Keratinocyte (primary cell): ENCODE data around the gene TNS1. TPM values are rescaled to one million over a fixed set of nuclear protein-coding genes. Genes with fewer than 3 reads are reported as not detected.

Experiments used
- DNase-seq: peaks from one replicate; pipeline ENCODE4 v3.0.0-alpha.2; 2011; ENCODE audit warnings: low read depth, missing footprints, low spot score
- FAIRE-seq: peaks from 2 replicates; lab custom pipeline; 2011; peaks lifted over from hg19 to GRCh38; lab: Jason Lieb, UNC
- H2AFZ ChIP-seq: 2 replicates; pipeline ENCODE4 v1.6.0; 2012; ENCODE audit warnings: low read length, control low read depth, inconsistent platforms; ENCODE audit not compliant: control insufficient read depth
- H3K27ac ChIP-seq: 2 replicates; pipeline ENCODE4 v1.5.1; 2011; ENCODE audit warnings: low read length; ENCODE audit not compliant: control insufficient read depth, insufficient read depth
- H3K27me3 ChIP-seq: 3 replicates; pipeline ENCODE4 v1.6.0; 2011; ENCODE audit warnings: low read length; ENCODE audit not compliant: control insufficient read depth, insufficient read depth; ENCODE audit errors: extremely low read depth
- H3K36me3 ChIP-seq, 2 experiments: 2 replicates in 1 of 2; 3 replicates in 1 of 2; pipeline ENCODE4 v1.5.1; 2011; ENCODE audit warnings: low read length in 2 of 2, mild to moderate bottlenecking in 1 of 2; ENCODE audit not compliant: control insufficient read depth in 2 of 2, insufficient read depth in 2 of 2; ENCODE audit errors: extremely low read depth in 1 of 2
- H3K4me1 ChIP-seq: 3 replicates; pipeline ENCODE4 v1.5.1; 2011; ENCODE audit warnings: low read length; ENCODE audit not compliant: control insufficient read depth, insufficient read depth; ENCODE audit errors: extremely low read depth
- H3K4me2 ChIP-seq: 3 replicates; pipeline ENCODE4 v1.6.0; 2011; ENCODE audit warnings: low read depth, low read length; ENCODE audit not compliant: control insufficient read depth, insufficient read depth; ENCODE audit errors: extremely low read depth
- H3K4me3 ChIP-seq, 3 experiments: fragments of 200-600 bp in 1 of 3; sonication (generic) in 1 of 3; 2 replicates in 2 of 3; 3 replicates in 1 of 3; pipeline ENCODE4 v1.5.1; 2011 to 2016; ENCODE audit warnings: low read length in 3 of 3, mild to moderate bottlenecking in 3 of 3, control low read depth in 2 of 3, inconsistent platforms in 1 of 3, low read depth in 1 of 3, mixed read lengths in 1 of 3, mixed run types in 1 of 3, moderate library complexity in 1 of 3; ENCODE audit not compliant: control insufficient read depth in 2 of 3, insufficient read depth in 2 of 3; ENCODE audit errors: extremely low read depth in 1 of 3
- H3K79me2 ChIP-seq: 2 replicates; pipeline ENCODE4 v1.6.0; 2012; ENCODE audit warnings: low read length; ENCODE audit not compliant: control insufficient read depth, insufficient read depth
- H3K9ac ChIP-seq: 3 replicates; pipeline ENCODE4 v1.6.0; 2011; ENCODE audit warnings: low read length; ENCODE audit not compliant: control insufficient read depth, insufficient read depth; ENCODE audit errors: extremely low read depth
- H3K9me1 ChIP-seq: 3 replicates; pipeline ENCODE4 v1.6.0; 2011; ENCODE audit warnings: low read length; ENCODE audit not compliant: control insufficient read depth, insufficient read depth; ENCODE audit errors: extremely low read depth
- H3K9me3 ChIP-seq: 2 replicates; pipeline ENCODE4 v1.5.1; 2012; ENCODE audit warnings: low read depth, low read length; ENCODE audit not compliant: control insufficient read depth
- H4K20me1 ChIP-seq: 3 replicates; pipeline ENCODE4 v1.6.0; 2011; ENCODE audit warnings: low read length; ENCODE audit not compliant: control insufficient read depth, insufficient read depth; ENCODE audit errors: extremely low read depth
- CTCF ChIP-seq, 3 experiments: IDR thresholded peaks in 1 of 3; conservative IDR thresholded peaks in 1 of 3; optimal IDR thresholded peaks in 1 of 3; 2 replicates in 2 of 3; 3 replicates in 1 of 3; pipeline versions ENCODE3 to v1.5.1; 2011; ENCODE audit warnings: low read length in 3 of 3, mild to moderate bottlenecking in 3 of 3, moderate library complexity in 2 of 3, control low read depth in 1 of 3, inconsistent platforms in 1 of 3; ENCODE audit not compliant: insufficient read depth in 2 of 3; ENCODE audit errors: extremely low read depth in 1 of 3
- EZH2 ChIP-seq: IDR thresholded peaks from one replicate; pipeline ENCODE4 v1.6.1; 2012; ENCODE audit warnings: inconsistent platforms, mild to moderate bottlenecking, low read length, moderate library complexity
- dilution Hi-C: fragments of 300-500 bp; cut with MboI; formaldehyde crosslinking; loops from one replicate; pipeline ENCODE4 v1.7.0; 2020; ENCODE audit warnings: low sequenced_read_pairs; ENCODE audit not compliant: extremely low pct_ligation_motif_present
- polyA plus RNA-seq, 5 experiments: library from polyadenylated mRNA; depleted of rRNA in 3 of 5; stranded (reverse) in 3 of 5; stranded (forward) in 1 of 5; unstranded in 1 of 5; fragments of >200 nt; gene quantifications; 1 replicate in 1 of 5; 2 replicates in 3 of 5; 3 replicates in 1 of 5; pipeline versions ENCODE4 v1.2.1 to v1.2.3, GENCODE V29; 2011 to 2012; ENCODE audit warnings: missing spikeins in 2 of 5, low read depth in 1 of 5, low replicate concordance in 1 of 5

TNS1 gene
- polyA plus RNA-seq, 1 donor (not counting 4 experiments of a cell fraction or from before 2014, with no cell fraction given), result 2.5 TPM

- Histone ChIP-seq H4K20me1 (no peaks in the 10 kb centered on the region), H3K4me2 (no peak overlapping the region), H3K4me3 (no peak overlapping the region), H3K36me3 (no peaks in the 10 kb centered on the region), H3K27ac (no peak overlapping the region), H3K4me1 (no peaks in the 10 kb centered on the region), H3K9me1 (no peaks in the 10 kb centered on the region), H2AFZ (no peak overlapping the region), H3K9me3 (no peaks in the 10 kb centered on the region), H3K27me3 (peaks cover 52% of the 10 kb centered on the region), H3K9ac (no peak overlapping the region), H3K79me2 (no peaks in the 10 kb centered on the region)
- dilution Hi-C loops, result no loop called here
- no peak for FAIRE-seq
- no peak for DNase-seq
- TF ChIP-seq EZH2 (no peak), CTCF (optimal IDR thresholded peaks at IDR 0.05 in 1 of 3, IDR thresholded peaks at IDR 0.05 in 1 of 3, conservative IDR thresholded peaks at IDR 0.05 in 1 of 3; ENCODE audit: extremely low read depth in 1 of 3, insufficient read depth in 2 of 3, low read length in 3 of 3) (no peak)
Measured at GRCh38 chr2:217918308-217919024, 84.3 kb downstream of the TNS1 start.

- no peak for FAIRE-seq
- no peak overlapping the region for H2AFZ ChIP-seq
- H3K79me2 ChIP-seq, result no peaks in the 10 kb centered on the region
- no peak overlapping the region for H3K4me3 ChIP-seq
- no peaks in the 10 kb centered on the region for H3K4me1 ChIP-seq
- H4K20me1 ChIP-seq, result no peaks in the 10 kb centered on the region
- H3K4me2 ChIP-seq, result no peak overlapping the region
- no peaks in the 10 kb centered on the region for H3K9me3 ChIP-seq
- dilution Hi-C loops, result no loop called here
- no peaks in the 10 kb centered on the region for H3K36me3 ChIP-seq
- no peak for TF ChIP-seq CTCF (optimal IDR thresholded peaks at IDR 0.05 in 1 of 3, IDR thresholded peaks at IDR 0.05 in 1 of 3, conservative IDR thresholded peaks at IDR 0.05 in 1 of 3; ENCODE audit: extremely low read depth in 1 of 3, insufficient read depth in 2 of 3, low read length in 3 of 3)
- TF ChIP-seq EZH2, result no peak
- no peak overlapping the region for H3K9ac ChIP-seq
- no peak overlapping the region for H3K27ac ChIP-seq
- H3K9me1 ChIP-seq, result no peaks in the 10 kb centered on the region
- DNase-seq, result no peak
- H3K27me3 ChIP-seq, result peaks cover 46% of the 10 kb centered on the region
Measured at GRCh38 chr2:217916504-217917254, 86.1 kb downstream of the TNS1 start.
